WERI-Rb-1 (cell line): ENCODE results near the gene ASIC2.

Experiments used
- DNase-seq: peaks from one replicate; pipeline ENCODE4 v3.0.0-alpha.2; 2020
- H3K27ac ChIP-seq: fragments of 250-450 bp; sonication (Bioruptor Pico); 2 replicates; pipeline ENCODE4 v1.5.1; 2020; ENCODE audit warnings: mild to moderate bottlenecking, moderate library complexity
- H3K27me3 ChIP-seq: fragments of 250-450 bp; sonication (Bioruptor Pico); 2 replicates; pipeline ENCODE4 v1.5.1; 2021; ENCODE audit warnings: mild to moderate bottlenecking, low read depth, moderate library complexity; ENCODE audit not compliant: insufficient read depth, severe bottlenecking
- H3K36me3 ChIP-seq: fragments of 250-450 bp; sonication (Bioruptor Pico); 2 replicates; pipeline ENCODE4 v1.5.1; 2020; ENCODE audit warnings: mild to moderate bottlenecking, moderate library complexity
- H3K4me3 ChIP-seq: 2 replicates; pipeline ENCODE4 v1.5.1; 2011; ENCODE audit warnings: low read depth, mild to moderate bottlenecking, control low read depth, low read length
- H3K9me3 ChIP-seq: fragments of 250-450 bp; sonication (Bioruptor Pico); 2 replicates; pipeline ENCODE4 v1.5.1; 2021; ENCODE audit warnings: mild to moderate bottlenecking, moderate library complexity; ENCODE audit not compliant: severe bottlenecking
- CTCF ChIP-seq: IDR thresholded peaks from 2 replicates; pipeline ENCODE4 v1.5.1; 2011; ENCODE audit warnings: low read depth, mild to moderate bottlenecking, control low read depth, inconsistent platforms, low read length

Gene ASIC2

GRCh38 chr17:33073416-33073815 lies 219.7 kb downstream of the ASIC2 start:
- TF ChIP-seq CTCF = no peak
- Histone ChIP-seq H3K36me3 (no peaks in the 10 kb centered on the region), H3K27me3 (peaks cover 86% of the 10 kb centered on the region), H3K9me3 (no peaks in the 10 kb centered on the region), H3K27ac (no peak overlapping the region), H3K4me3 (no peak overlapping the region)
- no peak for DNase-seq

- TF ChIP-seq CTCF = no peak
- no peak overlapping the region for H3K27ac ChIP-seq
- DNase-seq = no peak
- no peaks in the 10 kb centered on the region for H3K36me3 ChIP-seq
- no peaks in the 10 kb centered on the region for H3K9me3 ChIP-seq
- H3K27me3 ChIP-seq = peaks cover 86% of the 10 kb centered on the region
- H3K4me3 ChIP-seq = no peak overlapping the region
Observed at GRCh38 chr17:33072421-33073161, 220.5 kb downstream of the ASIC2 start.

GRCh38 chr17:33071656-33072055 lies 221.4 kb downstream of the ASIC2 start:
- no peaks in the 10 kb centered on the region for H3K36me3 ChIP-seq
- no peak overlapping the region for H3K27ac ChIP-seq
- H3K27me3 ChIP-seq = peaks cover 85% of the 10 kb centered on the region
- H3K9me3 ChIP-seq = no peaks in the 10 kb centered on the region
- TF ChIP-seq CTCF = no peak
- H3K4me3 ChIP-seq = no peak overlapping the region
- DNase-seq = no peak

GRCh38 chr17:33057564-33057963 lies 235.5 kb downstream of the ASIC2 start:
- no peak for DNase-seq
- H3K4me3 ChIP-seq = no peak overlapping the region
- H3K27me3 ChIP-seq = peaks cover 14% of the 10 kb centered on the region
- no peak overlapping the region for H3K27ac ChIP-seq
- no peaks in the 10 kb centered on the region for H3K36me3 ChIP-seq
- TF ChIP-seq CTCF = no peak
- H3K9me3 ChIP-seq = peaks cover 12% of the 10 kb centered on the region

GRCh38 chr17:33056399-33057146 lies 236.5 kb downstream of the ASIC2 start:
- Histone ChIP-seq H3K36me3 (no peaks in the 10 kb centered on the region), H3K27ac (no peak overlapping the region), H3K4me3 (no peak overlapping the region), H3K9me3 (peaks cover 12% of the 10 kb centered on the region), H3K27me3 (peaks cover 22% of the 10 kb centered on the region)
- DNase-seq = no peak
- TF ChIP-seq CTCF = no peak
